Measurements from ENCODE around the gene PEAK1. TPM values are rescaled to one million over a fixed set of nuclear protein-coding genes. Genes with fewer than 3 reads are reported as not detected.

The PEAK1 gene
- polyA plus RNA-seq, 3 donors = 25.2 to 39.1 (median 31.0) TPM

DNA sequence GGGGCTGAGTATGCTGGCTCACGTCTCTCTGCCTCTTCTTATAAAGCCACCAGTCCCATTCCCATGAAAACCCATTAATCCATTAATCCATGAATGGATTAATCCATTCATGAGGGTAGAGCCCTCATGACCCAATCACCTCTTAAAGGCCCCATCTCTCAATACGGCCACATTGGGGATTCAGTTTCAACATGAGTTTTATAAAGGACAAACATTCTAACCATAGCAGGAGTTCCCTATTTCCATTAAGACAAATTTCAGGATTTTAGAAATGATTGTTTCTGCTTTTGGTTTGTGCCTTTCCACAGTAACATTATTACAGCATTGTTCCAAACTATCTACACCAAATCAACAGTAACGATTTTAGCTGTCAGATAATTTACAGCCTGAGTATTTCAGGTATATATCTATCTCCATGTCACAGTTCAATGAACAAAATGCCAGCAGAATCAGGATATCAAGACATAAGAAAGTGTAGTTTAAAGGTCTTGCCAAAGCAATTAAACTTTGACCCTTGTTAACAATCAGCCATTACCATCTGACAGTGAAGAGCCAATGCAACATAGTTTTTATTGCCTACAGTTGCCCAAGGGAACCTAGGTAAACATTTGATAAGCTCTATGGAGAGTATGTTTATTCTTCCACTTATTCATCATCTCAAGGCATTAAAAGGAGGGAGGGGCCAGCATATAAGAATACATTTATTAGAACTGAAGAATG, 352.8 kb downstream of the PEAK1 start:
- no peak for DNase-seq

DNA sequence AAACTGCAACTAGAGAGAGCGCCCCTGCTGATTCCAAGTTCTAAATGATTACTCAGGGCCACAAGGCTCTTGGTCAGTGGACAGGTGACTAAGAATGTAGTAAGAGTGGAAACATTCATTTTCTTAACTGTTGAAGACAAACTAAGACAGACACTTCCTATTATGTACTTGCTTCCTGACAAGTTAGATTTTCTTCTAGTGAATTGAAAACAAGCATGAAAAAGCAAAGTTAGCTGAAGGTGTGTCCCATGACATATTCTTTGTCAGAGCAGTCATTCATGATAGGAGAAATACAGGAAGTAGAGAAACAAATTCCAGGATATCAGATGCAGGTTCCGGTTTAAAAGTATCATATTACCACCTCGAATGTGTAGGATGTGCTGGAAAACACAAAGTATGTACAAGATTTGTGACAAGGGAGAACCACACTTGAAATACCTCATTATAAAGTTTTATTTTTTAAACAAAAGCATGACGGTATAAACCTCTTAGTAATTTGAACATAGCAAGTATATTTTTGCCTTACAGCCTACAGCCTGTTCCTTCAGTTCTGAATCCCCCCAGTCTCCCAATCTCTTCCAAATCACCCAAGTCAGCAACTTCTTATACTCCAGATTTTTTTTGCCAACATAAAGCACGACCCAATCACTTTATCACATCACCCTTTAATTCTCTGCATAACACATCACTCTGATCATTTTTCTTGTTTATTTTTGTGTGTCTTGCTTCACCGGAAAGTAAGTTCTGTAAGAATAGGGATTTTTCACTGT, 355.2 kb downstream of the PEAK1 start:
- no peak for DNase-seq

DNA sequence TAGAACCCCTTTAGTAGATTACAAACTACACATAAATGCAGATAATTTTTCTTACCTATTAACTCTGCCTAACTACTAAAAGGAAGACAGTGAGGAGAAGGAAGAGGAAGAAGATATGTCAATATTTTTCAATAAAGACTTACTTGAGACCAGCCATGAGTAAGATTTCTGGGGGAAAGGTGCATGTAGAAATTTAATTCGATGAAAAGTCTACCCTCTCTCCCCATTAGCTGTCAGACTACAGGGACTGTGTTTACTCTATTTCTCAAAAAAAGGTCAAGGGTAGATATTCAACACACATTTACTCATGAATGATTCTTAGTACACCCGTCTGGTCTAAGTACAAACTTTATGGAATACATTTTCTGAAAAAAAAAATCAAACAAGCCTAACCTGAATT, 355.8 kb downstream of the PEAK1 start:
- DNase-seq = no peak

DNA sequence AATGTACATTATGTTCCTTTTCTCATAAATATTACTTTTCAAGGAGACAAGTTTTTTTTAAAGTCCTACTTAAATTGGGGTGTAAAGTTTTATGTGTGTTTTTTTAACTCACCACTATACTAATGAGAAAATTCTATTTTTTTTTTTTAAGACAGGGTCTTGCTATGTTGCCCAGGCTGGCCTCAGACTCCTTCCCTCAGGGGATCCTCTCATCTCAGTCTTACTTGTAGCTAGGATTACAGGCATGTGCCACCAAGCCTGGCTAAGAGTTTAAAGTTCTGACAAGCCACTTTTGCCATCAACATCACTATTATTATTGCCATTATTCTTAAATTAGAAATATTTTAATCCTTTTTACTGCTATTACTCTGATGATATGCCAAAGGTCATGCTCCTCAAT, 356.7 kb downstream of the PEAK1 start:
- DNase-seq = no peak

DNA sequence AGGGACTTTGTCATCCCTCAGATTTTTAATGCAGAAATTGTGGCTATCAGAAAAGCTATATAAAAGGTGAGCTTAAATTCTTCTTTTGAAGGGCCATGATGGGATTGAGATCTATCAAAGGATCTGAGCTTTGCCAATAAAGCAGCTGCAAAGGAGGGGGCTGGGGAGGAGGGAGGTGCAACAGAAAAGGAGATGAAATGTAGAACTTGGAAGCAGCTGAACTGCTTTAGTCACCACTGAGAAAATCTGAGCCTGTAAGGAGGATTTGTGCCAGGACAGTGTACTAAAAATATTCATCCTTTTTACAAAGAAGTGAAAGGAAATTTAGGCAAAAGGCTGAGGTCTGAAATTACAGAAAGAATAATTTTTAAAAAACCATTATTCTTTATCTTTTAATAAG, 359.4 kb downstream of the PEAK1 start:
- no peak for DNase-seq

DNA sequence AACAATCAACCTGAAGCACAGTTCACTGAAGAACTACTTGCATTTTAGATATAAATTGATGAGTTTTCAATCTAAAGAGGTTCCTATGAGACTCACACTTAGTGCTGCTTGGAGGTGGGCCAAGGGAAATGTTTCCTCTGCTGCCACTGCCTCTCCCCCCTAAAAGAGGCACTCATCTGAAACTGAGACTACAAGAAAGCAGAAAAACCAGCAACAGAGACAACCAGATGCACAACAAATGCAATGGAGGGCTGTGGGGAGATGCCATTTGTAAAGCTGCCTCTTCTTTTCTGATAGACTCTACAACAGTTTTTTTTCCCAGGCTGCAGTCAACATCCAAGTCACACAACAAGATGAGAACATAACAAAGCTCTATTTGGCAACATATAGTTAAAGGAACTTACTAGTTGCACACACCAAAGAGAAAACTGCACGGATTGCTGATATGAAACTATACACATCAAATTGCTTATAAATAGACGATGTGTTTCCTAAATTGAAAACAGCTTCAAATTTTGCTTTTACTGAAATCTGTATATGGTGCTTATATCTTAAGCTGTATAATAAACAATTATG, 360.0 kb downstream of the PEAK1 start:
- DNase-seq = no peak

DNA sequence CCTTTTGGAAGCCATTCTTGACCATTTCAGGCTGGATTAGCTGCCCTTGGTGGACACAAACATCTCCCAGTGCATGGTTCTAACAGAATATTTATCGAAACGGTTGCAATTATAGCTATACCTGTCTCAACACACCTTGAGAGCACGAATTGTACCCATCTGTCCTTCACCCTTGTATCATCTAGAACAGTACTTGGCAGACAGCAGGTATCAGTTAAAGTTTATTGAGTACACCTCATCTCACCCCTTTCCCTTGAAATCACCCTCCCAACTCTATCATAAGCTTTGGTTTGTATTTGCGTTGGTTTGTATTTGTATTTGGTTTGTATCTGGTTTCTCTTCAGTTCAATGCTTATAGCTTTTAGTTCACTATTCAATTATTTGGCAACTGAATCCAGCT, 361.4 kb downstream of the PEAK1 start:
- no peak for DNase-seq

DNA sequence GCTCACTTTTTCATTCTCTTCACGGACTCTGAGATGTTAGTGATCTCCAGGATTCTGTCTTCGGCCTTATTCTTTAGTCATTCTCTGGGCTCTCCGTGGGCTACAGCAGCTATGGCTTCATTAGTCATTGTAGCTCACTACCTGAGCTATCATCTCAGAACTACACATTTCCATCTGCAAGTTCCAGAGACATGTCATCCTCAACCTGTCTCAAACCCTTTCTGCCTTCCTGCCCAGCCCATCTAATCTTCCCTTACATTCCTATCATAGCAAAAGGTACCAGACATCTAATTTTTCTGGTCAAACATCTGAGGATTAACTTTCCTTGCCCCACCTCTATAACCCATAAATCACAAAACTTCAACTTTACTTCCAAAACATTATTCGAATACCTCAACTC, 362.2 kb downstream of the PEAK1 start:
- no peak for DNase-seq

DNA sequence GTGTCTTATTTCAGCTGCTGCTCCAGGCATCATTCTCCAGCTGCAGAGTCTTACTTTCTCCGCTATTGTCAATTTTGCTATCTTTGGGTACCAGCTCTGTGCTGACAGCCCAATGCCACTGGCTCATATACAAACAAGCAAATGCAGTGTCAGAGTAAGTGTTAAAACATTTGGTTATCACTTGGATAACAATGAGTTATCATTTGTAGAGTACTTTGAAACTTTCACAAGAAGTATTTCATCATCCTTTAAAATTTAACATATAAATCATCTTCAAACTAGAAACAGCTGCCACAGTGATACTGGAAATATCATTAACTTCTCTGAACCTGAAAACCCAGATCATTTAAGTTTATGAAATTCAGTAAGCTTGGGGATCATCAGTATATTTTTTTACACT, 362.8 kb downstream of the PEAK1 start:
- no peak for DNase-seq

DNA sequence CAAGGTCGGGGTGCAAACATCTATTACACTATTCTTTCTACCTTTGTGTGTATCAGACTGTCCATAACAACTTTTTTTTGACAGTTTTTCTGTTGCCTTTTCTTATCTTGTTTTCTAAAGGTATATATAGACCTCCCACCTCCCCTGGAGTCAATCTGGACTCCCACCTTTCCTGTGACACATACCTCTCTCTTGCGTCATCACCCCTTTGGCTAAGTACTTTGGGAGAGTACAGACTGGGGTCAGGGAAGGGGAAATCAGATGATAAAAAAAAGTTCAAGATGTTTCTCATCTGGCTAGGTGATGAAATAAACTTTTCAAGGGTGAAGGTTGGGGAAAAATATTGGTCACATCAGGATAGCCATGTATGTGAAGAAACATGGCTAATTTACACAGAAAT, 366.2 kb downstream of the PEAK1 start:
- no peak for DNase-seq

DNA sequence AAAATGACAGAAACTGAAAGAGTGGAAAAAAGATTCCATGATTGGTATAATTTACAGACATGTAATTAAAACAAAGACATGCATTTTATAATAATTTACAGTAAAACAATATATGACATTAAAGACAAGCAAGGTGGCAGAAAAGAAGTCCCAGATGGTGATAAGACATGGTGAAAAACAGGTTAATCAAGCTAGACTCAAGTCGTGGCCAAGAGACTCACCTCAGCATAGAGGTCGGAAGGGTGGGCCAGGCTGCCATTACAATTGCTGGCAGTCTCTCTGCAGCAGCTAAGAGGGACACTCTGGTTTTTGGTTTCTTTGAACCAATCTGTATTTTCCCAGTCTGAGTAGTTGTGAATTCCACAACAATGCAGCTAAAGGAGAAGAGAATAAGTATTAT, 367.3 kb downstream of the PEAK1 start:
- no peak for DNase-seq

Other genes with a start within 250 kb of the PEAK1 start
- gene HMG20A, start 784 bp upstream of the PEAK1 start, polyA plus RNA-seq (ENCODE audit: insufficient read length in 3 of 3) = 10 to 100 TPM; 55.2 to 75.7 (median 63.6) TPM
- 10 to 100 TPM; 11.3 to 22.4 (median 15.4) TPM for gene LINGO1, start 212.8 kb upstream of the PEAK1 start, polyA plus RNA-seq (ENCODE audit: insufficient read length in 3 of 3)